GM18517 (cell line): ENCODE results near the gene PMP22.
"Not testable (repeated sequence)": the region's sequence is repeated elsewhere in the genome, so short reads cannot be mapped to it uniquely, and the experiment has no call there.

Experiments used
- ATAC-seq: cut with Tn5 transposase; IDR thresholded peaks from one replicate; pipeline ENCODE4 v1.9.1; 2021; ENCODE audit warnings: mild to moderate bottlenecking, moderate library complexity; ENCODE audit not compliant: unreplicated experiment

The PMP22 gene

DNA sequence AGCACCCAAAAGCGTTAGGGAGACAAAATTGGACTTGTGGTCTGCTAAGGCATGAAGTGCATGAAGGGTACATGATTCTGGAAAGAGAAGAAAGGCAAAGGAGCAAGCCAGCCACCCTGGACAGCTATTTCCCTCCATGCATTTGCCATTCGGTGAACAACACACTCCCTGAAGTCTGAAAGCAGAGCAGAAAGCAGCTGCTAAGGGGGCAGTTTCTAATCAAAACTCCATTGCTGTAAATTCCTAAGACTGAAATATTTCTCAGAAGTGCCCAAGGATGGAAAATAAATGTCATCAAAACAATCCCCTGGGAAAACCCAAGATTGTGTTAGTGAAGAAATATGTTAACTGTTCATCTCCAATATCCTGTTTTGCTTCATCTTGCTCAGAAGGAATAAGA is 44.3 kb downstream of the PMP22 start:
- ATAC-seq: no peak

DNA sequence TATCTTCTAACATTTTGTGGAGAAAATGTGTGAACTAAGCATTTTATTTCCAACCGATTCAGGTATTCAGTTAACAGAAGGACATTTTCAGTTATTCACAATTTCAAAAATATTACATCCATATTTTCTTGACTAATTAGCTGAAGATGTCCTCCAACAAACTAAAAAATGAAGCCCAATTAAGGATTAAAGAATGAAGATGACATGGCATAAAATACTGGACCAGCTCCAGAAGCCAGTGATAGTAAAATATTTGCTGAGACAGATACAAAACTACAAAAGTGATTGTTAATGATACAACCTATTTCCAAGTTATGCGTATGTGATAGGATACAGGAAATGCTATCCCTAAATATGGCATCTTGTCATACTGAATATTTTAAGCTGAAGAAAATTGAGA is 48.6 kb downstream of the PMP22 start:
- ATAC-seq: no peak

DNA sequence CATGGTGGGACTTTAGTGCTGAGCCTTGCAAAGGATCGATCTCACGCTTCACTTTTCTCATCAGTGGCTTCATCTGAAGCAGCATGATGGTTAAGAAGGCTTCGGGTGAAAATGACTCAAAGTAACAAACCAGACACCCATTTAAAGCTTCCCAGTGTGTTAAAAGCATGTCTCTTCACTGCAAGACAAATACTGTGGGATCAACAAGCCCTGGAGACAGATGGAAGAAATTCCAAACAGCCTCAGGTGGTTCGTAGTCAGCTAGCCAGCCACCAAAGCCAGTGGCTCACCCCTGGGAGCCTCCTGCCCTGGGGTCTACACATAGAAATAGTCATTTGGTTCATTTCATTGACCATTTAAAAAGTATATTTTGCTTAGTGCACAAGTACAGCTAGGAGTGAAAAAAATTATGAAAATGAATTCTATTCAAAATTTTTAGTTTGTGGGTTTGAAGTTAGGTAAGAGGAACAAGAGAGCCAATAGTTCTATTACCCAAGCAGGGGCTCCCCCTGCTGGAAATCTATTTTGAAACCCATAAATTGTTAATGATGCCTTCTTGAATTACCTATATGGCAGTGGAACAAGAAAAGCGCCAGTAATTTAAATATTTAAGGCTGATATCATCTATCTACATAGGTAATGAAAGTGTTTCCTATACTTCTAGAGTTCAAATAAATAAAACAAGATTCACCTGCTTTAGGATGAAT is 51.6 kb downstream of the PMP22 start:
- ATAC-seq: no peak

DNA sequence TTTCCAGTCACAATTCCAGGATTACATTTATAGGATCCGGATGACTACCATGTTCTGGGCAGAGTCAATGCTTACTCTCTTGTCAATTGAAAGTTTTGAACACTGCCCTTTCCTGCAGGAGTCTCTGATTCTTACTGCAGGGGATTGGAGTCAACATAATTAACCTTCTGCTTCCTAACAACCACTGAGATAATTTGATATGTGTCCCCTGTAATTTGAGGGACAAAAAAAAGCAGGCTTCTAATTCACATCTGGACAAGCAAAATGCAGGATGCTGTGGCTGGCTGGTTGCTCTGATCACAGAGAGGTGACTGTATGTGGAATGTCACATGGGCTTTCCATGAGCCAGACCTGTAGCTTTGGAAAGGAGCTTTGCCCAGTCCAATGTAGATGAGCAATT is 54.9 kb downstream of the PMP22 start:
- no peak for ATAC-seq

DNA sequence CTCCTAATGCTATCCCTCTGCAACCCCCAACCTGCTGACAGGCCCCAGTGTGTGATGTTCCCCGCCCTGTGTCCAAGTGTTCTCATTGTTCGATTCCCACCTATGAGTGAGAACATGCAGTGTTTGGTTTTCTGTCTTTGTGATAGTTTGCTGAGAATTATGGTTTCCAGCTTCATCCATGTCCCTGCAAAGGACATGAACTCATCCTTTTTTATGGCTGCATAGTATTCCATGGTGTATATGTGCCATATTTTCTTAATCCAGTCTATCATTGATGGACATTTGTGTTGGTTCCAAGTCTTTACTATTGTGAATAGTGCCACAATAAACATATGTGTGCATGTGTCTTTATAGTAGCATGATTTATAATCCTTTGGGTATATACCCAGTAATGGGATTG is 62.1 kb downstream of the PMP22 start:
- not testable (repeated sequence) for ATAC-seq

DNA sequence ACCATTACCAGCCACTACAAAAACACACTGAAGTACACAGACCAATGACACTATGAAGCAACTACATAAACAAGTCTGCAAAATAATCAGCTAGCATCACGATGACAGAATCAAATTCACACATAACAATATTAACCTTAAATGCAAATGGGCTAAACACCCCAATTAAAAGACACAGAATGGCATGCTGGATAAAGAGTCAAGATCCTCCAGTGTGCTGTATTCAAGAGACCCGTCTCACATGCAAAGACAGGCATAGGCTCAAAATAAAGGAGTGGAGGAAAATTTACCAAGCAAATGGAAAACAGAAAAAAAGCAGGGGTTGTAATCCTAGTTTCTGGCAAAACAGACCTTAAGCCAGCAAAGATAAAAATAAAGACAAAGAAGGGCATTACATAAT is 64.6 kb downstream of the PMP22 start:
- not testable (repeated sequence) for ATAC-seq

DNA sequence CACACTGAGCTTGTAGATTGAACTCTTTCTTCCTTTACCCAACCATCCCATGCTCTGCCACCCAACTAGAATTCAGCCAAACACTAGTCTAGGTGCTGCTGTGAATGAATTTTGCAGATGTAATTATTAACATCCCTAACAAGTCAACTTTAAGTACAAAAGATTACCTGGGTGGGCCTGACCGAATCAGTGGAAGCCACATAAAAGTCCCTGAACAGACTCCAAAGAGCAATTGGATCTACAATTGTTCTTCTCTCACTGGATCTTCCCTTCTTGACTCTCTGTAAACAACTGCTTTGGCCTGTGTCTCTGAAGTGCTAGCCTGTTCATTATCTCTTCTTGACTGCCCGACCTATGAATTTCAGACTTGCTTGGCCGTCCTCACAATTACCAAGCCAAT is 67.9 kb downstream of the PMP22 start:
- ATAC-seq: no peak

DNA sequence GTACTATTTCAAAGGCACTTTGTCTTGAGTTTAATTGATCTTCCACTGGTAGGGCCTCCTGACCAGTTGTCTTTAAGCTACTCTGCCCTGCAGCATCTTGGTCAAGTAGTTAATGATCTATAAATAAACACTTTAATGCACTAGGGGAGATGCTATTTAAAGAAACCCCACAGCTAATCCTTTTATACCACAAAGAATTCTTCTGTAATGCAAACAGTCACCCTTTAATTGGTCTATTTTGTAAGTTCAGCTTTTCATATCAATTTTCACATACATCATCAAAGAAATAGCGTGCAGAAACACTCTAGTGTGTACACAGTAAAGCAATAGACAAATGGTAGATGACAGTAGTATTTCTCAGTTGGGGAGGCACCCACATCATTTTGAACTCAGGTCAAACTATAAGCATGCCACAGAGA is 70.3 kb downstream of the PMP22 start:
- no peak for ATAC-seq

DNA sequence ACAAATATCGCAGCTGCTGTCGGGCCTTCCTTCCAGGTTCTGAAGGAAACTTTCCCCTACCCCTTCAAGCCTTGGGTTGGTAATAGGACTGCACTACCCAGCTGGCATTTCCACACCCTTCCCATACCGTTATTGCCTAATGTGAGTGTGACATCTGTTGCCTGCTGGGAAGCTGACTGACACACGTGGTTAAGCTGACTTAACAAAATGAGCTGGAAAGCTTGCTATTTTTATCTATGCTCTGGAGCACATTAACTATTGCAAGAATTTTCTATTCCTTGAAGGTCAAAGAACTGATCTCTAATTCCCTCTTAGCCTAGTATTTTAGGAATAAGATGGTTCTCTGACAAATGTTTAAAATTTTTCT is 79.5 kb downstream of the PMP22 start:
- ATAC-seq: no peak

DNA sequence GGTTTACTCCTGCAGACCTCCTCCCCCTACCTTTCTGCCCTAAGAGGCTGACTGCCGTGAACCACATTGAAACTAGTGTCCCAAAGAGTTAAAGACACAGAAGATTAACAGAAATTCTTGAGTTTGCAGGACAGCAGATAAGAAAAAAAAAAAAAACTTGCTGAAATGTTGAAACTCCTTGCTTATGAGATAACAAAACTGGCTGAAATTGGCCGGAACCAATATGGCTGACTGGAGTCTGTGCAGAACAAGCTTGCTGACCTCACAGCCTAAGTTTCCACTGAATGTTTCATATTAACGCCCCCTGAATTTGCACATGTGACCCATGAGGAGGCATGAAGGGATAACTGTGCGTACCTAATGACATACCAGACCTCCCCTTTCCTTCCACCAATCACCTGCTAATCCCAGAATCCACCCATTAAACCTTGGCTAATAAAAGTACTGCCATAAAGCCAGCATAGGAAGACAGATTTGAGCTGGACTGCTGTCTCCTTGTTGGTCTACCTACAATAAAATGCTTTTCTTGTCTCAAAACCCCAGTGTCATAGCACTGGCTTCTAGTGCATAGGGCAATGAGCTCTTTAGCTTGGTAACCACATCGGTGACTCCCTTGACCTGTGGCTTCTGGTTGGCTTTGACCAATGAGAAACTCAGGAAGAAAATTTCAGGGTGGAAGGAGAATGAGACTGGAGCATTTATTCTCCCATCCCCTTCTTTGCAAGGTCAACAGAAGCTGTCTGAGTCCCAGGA is 80.1 kb downstream of the PMP22 start:
- no peak for ATAC-seq

DNA sequence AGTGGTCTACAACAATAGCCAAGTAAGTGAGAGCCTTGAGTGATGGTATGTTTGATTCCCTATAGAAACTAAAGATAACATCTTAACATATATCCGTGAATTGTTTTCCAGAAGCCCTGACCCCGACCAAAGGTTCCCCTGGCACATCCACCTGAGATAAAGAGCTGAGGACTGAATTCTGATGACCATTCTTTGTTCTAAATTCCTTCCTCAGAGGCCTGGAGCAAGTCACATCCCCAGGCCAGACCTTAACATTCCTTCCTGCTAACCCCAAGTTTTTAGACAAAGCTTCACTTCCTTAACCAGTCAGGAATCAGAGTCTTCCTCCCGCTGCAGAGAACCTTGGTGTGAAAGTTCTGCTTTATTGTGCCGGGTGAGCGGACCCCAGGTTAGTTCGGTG is 83.3 kb downstream of the PMP22 start:
- no peak for ATAC-seq

DNA sequence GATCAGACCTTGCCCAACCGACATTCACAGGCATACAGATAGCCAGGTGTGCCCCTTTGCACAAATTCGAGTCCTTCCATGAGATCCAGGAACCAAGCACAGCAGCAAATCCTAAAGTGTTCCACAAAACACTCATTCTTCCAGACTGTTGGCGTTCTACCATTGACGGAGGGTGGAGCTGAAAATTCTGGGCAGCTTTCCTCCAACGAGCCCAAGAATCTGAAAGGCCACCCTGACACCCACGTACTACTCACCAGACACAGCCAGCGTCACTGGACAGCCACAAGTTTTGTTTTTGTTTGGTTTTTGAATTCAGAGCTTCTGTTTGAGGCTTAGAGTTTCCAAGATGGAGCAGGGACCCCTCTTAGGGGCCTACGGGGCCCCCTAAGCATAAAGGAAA is 83.8 kb downstream of the PMP22 start:
- no peak for ATAC-seq

DNA sequence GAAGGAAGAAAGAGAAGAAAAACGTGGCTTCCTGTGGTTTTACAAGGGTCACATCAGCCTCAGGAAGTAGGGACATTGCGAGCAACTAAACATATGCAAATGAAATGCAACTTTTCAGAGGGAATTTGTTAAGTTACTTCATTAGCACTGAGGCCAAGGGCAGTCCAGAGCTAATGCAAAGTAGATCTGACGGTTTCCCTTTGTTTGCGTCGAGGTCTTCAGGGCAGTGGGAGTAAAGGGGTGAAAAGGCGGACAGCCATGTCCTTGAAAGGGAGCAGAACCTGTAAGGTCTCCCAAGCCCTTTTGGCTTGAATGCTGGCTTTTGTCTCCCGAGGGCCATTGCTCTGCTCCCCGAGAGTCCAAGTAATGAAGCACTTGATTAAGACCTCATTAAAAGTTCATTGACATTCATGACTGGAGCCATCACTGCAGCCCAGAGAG is 85.0 kb downstream of the PMP22 start:
- ATAC-seq: no peak
